Upper lobe of left lung (tissue), 4 donors: ENCODE results near the gene VWA5B2.

ENCODE experiments used
- POLR2A ChIP-seq, 4 donors: fragments of 450-650 bp; IDR thresholded peaks; one replicate each; pipeline ENCODE4 v1.5.1; 2016 to 2017; ENCODE audit warnings: antibody characterized with exemption in 4 of 4, mild to moderate bottlenecking in 2 of 4
- TF ChIP-seq, protein P1 (sequence below), 6 experiments: fragments of 450-650 bp in 4 of 6; fragments of 200-600 bp in 2 of 6; sonication (generic) in 2 of 6; IDR thresholded peaks; one replicate each; pipeline ENCODE4 v1.5.1; 2016 to 2019; ENCODE audit warnings: antibody characterized with exemption in 6 of 6

DNA sequence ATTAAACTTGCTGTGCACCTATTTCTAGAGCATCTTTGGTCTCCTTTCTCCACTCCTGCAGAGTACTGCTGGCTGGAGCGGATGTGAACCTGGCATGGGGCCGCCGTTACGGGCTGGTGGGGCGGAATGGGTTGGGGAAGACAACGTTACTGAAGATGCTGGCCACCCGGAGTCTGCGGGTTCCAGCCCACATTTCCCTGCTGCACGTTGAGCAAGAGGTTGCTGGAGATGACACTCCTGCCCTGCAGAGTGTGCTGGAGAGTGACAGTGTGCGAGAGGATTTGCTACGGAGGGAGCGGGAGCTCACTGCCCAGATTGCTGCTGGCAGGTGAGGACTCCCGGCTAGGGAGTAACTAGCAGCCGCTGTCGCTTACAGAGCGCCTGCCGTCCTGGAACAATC lies 41.3 kb upstream of the VWA5B2 start:
- no peak for TF ChIP-seq POLR2A (IDR thresholded peaks at IDR 0.05)
- TF ChIP-seq, protein P1, sequence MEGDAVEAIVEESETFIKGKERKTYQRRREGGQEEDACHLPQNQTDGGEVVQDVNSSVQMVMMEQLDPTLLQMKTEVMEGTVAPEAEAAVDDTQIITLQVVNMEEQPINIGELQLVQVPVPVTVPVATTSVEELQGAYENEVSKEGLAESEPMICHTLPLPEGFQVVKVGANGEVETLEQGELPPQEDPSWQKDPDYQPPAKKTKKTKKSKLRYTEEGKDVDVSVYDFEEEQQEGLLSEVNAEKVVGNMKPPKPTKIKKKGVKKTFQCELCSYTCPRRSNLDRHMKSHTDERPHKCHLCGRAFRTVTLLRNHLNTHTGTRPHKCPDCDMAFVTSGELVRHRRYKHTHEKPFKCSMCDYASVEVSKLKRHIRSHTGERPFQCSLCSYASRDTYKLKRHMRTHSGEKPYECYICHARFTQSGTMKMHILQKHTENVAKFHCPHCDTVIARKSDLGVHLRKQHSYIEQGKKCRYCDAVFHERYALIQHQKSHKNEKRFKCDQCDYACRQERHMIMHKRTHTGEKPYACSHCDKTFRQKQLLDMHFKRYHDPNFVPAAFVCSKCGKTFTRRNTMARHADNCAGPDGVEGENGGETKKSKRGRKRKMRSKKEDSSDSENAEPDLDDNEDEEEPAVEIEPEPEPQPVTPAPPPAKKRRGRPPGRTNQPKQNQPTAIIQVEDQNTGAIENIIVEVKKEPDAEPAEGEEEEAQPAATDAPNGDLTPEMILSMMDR (IDR thresholded peaks at IDR 0.05), result no peak
